DND-41 (cell line): ENCODE data around the gene TMEM94.

ENCODE experiments used
- EZH2 ChIP-seq: IDR thresholded peaks from 3 replicates; pipeline ENCODE4 v1.6.1; 2012; ENCODE audit warnings: borderline replicate concordance, low read depth, mild to moderate bottlenecking, moderate library complexity, low read length, inconsistent platforms; ENCODE audit not compliant: severe bottlenecking
- TF ChIP-seq, protein P1 (sequence below): IDR thresholded peaks from 2 replicates; pipeline ENCODE4 v1.5.1; 2012; ENCODE audit warnings: borderline replicate concordance, low read length, moderate library complexity, mild to moderate bottlenecking; ENCODE audit not compliant: poor library complexity, severe bottlenecking; ENCODE audit errors: extremely low read depth

DNA sequence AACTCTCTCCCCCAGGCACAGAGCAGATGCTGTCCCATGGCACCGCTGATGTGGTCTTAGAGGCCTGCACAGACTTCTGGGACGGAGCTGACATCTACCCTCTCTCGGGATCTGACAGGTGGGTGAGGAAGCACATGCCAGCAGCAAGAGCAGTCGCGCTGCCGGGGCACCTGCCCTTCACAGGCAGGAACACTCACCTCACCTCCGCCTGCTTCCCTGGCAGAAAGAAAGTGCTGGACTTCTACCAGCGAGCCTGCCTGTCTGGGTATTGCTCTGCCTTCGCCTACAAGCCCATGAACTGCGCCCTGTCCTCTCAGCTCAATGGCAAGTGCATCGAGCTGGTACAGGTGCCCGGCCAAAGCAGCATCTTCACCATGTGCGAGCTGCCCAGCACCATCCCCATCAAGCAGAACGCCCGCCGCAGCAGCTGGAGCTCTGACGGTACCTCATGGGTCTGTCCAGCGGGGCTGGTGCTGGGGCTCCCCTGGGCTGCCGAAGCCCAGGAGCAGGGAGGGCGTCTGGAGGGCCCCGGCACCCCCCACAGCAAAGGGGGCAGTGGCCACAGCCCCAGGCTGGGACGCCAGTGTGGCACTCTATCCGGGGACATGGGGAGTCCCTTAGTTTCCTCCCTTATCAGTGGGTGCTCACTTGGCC lies 37.2 kb downstream of the TMEM94 start:
- no peak for TF ChIP-seq EZH2
- TF ChIP-seq, protein P1, sequence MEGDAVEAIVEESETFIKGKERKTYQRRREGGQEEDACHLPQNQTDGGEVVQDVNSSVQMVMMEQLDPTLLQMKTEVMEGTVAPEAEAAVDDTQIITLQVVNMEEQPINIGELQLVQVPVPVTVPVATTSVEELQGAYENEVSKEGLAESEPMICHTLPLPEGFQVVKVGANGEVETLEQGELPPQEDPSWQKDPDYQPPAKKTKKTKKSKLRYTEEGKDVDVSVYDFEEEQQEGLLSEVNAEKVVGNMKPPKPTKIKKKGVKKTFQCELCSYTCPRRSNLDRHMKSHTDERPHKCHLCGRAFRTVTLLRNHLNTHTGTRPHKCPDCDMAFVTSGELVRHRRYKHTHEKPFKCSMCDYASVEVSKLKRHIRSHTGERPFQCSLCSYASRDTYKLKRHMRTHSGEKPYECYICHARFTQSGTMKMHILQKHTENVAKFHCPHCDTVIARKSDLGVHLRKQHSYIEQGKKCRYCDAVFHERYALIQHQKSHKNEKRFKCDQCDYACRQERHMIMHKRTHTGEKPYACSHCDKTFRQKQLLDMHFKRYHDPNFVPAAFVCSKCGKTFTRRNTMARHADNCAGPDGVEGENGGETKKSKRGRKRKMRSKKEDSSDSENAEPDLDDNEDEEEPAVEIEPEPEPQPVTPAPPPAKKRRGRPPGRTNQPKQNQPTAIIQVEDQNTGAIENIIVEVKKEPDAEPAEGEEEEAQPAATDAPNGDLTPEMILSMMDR, result no peak
